SHP77 treated with DMSO at 0.1 percent for 48 hours (cell line): ENCODE measurements around the gene CLSTN1.
A peak's percentile ranks its signal among the peaks of the same experiment; 100 is the strongest.

Experiments
- DNase-seq: peaks from one replicate; lab custom pipeline; 2025; lab: John Stamatoyannopoulos, UW

CLSTN1 gene

GRCh38 chr1:9850442-9851162 is 26.8 kb upstream of the CLSTN1 start:
- DNase-seq: no peak

- peak; percentile 16 for DNase-seq
Measured at GRCh38 chr1:9849691-9850441, 26.1 kb upstream of the CLSTN1 start.

GRCh38 chr1:9848022-9848421 is 24.3 kb upstream of the CLSTN1 start:
- no peak for DNase-seq

- DNase-seq: no peak
Measured at GRCh38 chr1:9847269-9847668, 23.5 kb upstream of the CLSTN1 start.

- no peak for DNase-seq
Measured at GRCh38 chr1:9846611-9847171, 22.9 kb upstream of the CLSTN1 start.

- DNase-seq: no peak
Measured at GRCh38 chr1:9845914-9846313, 22.1 kb upstream of the CLSTN1 start.

- no peak for DNase-seq
Measured at GRCh38 chr1:9844756-9845155, 21.0 kb upstream of the CLSTN1 start.

- no peak for DNase-seq
Measured at GRCh38 chr1:9844106-9844505, 20.3 kb upstream of the CLSTN1 start.

GRCh38 chr1:9843576-9843945 is 19.8 kb upstream of the CLSTN1 start:
- peak; percentile 9 for DNase-seq

GRCh38 chr1:9842781-9843575 is 19.2 kb upstream of the CLSTN1 start:
- no peak for DNase-seq

GRCh38 chr1:9842073-9842711 is 18.4 kb upstream of the CLSTN1 start:
- no peak for DNase-seq

GRCh38 chr1:9841460-9841859 is 17.7 kb upstream of the CLSTN1 start:
- no peak for DNase-seq

GRCh38 chr1:9840176-9840575 is 16.4 kb upstream of the CLSTN1 start:
- no peak for DNase-seq

GRCh38 chr1:9838946-9839345 is 15.2 kb upstream of the CLSTN1 start:
- DNase-seq: no peak

GRCh38 chr1:9836632-9836960 is 12.8 kb upstream of the CLSTN1 start:
- no peak for DNase-seq

- DNase-seq: peak; percentile 54
Measured at GRCh38 chr1:9835758-9836631, 12.2 kb upstream of the CLSTN1 start.

- DNase-seq: no peak
Measured at GRCh38 chr1:9835404-9835757, 11.6 kb upstream of the CLSTN1 start.

GRCh38 chr1:9833632-9834031 is 9.9 kb upstream of the CLSTN1 start:
- no peak for DNase-seq

- no peak for DNase-seq
Measured at GRCh38 chr1:9827558-9828185, 3.9 kb upstream of the CLSTN1 start.

- no peak for DNase-seq
Measured at GRCh38 chr1:9826616-9827015, 2.9 kb upstream of the CLSTN1 start.

- no peak for DNase-seq
Measured at GRCh38 chr1:9826087-9826486, 2.3 kb upstream of the CLSTN1 start.
